Hypothalamus (tissue), 51 donors: Measurements from ENCODE around the gene VWA2.
A peak's percentile ranks its signal among the peaks of the same experiment; 100 is the strongest.

ENCODE experiments used
- DNase-seq, 51 donors: peaks; one replicate each; lab custom pipeline; 2025; lab: John Stamatoyannopoulos, UW

Gene VWA2

GRCh38 chr10:114293075-114293474, 54.0 kb downstream of the VWA2 start:
- DNase-seq = no peak

GRCh38 chr10:114294549-114294948, 55.5 kb downstream of the VWA2 start:
- no peak for DNase-seq

GRCh38 chr10:114295393-114295792, 56.3 kb downstream of the VWA2 start:
- DNase-seq = no peak

- DNase-seq = no peak
Observed at GRCh38 chr10:114297136-114297705, 58.2 kb downstream of the VWA2 start.

GRCh38 chr10:114300036-114300645, 61.1 kb downstream of the VWA2 start:
- DNase-seq = no peak

GRCh38 chr10:114301177-114301576, 62.1 kb downstream of the VWA2 start:
- DNase-seq = no peak

- DNase-seq = peak in 6 of 51 donors; percentile 8 to 19 (median 11)
Observed at GRCh38 chr10:114301951-114302710, 63.1 kb downstream of the VWA2 start.

GRCh38 chr10:114303556-114303955, 64.5 kb downstream of the VWA2 start:
- DNase-seq = no peak

- DNase-seq = peak in 47 of 51 donors; percentile 20 to 93 (median 63)
Observed at GRCh38 chr10:114304017-114304570, 65.0 kb downstream of the VWA2 start.

- DNase-seq = peak in 21 of 51 donors; percentile 8 to 55 (median 24)
Observed at GRCh38 chr10:114304571-114305421, 65.7 kb downstream of the VWA2 start.

- DNase-seq = no peak
Observed at GRCh38 chr10:114305521-114305925, 66.5 kb downstream of the VWA2 start.

GRCh38 chr10:114306116-114306973, 67.3 kb downstream of the VWA2 start:
- no peak for DNase-seq

GRCh38 chr10:114307731-114308130, 68.7 kb downstream of the VWA2 start:
- DNase-seq = peak in 1 of 51 donors; percentile 2

GRCh38 chr10:114308531-114309363, 69.7 kb downstream of the VWA2 start:
- peak in 12 of 51 donors; percentile 4 to 42 (median 12) for DNase-seq

- no peak for DNase-seq
Observed at GRCh38 chr10:114309364-114309651, 70.3 kb downstream of the VWA2 start.

GRCh38 chr10:114310346-114310745, 71.3 kb downstream of the VWA2 start:
- no peak for DNase-seq

- no peak for DNase-seq
Observed at GRCh38 chr10:114311023-114311422, 72.0 kb downstream of the VWA2 start.

GRCh38 chr10:114311496-114312209, 72.6 kb downstream of the VWA2 start:
- no peak for DNase-seq
